Smooth muscle cell (in vitro differentiated cells): Measurements from ENCODE around the gene CD14. TPM values are rescaled to one million over a fixed set of nuclear protein-coding genes. Genes with fewer than 3 reads are reported as not detected.

ENCODE experiments used
- DNase-seq: peaks from one replicate; lab custom pipeline; 2025; ENCODE audit not compliant: unreplicated experiment; lab: John Stamatoyannopoulos, UW
- H2AFZ ChIP-seq: fragments of 200-600 bp; sonication (generic); 2 replicates; pipeline ENCODE4 v1.6.0; 2016; ENCODE audit warnings: antibody characterized with exemption, low read depth, mild to moderate bottlenecking
- H3F3A ChIP-seq: fragments of 200-600 bp; sonication (generic); 2 replicates; pipeline ENCODE4 v1.6.0; 2017; ENCODE audit warnings: antibody characterized with exemption, low read depth
- H3K27ac ChIP-seq: fragments of 200-600 bp; sonication (generic); 2 replicates; pipeline ENCODE4 v1.5.1; 2016; ENCODE audit warnings: low read depth, mild to moderate bottlenecking
- H3K27me3 ChIP-seq: fragments of 200-600 bp; sonication (generic); 2 replicates; pipeline ENCODE4 v1.6.1; 2016; ENCODE audit warnings: low read depth, mild to moderate bottlenecking
- H3K36me3 ChIP-seq: fragments of 200-600 bp; sonication (generic); 2 replicates; pipeline ENCODE4 v1.5.1; 2016; ENCODE audit warnings: low read depth
- H3K4me1 ChIP-seq: fragments of 200-600 bp; sonication (generic); 2 replicates; pipeline ENCODE4 v1.5.1; 2016; ENCODE audit warnings: low read depth
- H3K4me2 ChIP-seq: fragments of 200-600 bp; sonication (generic); 2 replicates; pipeline ENCODE4 v1.6.0; 2016; ENCODE audit warnings: mild to moderate bottlenecking
- H3K4me3 ChIP-seq: fragments of 200-600 bp; sonication (generic); 2 replicates; pipeline ENCODE4 v1.5.1; 2016; ENCODE audit warnings: mild to moderate bottlenecking
- H3K79me2 ChIP-seq: fragments of 200-600 bp; sonication (generic); 2 replicates; pipeline ENCODE4 v1.6.0; 2016; ENCODE audit warnings: low read depth, mild to moderate bottlenecking
- H3K9ac ChIP-seq: fragments of 200-600 bp; sonication (generic); 2 replicates; pipeline ENCODE4 v1.6.0; 2016; ENCODE audit warnings: low read depth
- H3K9me3 ChIP-seq: fragments of 200-600 bp; sonication (generic); replicated peaks from 2 replicates; pipeline ENCODE4 v1.5.1; 2016; ENCODE audit warnings: low read depth
- H4K20me1 ChIP-seq: fragments of 200-600 bp; sonication (generic); 2 replicates; pipeline ENCODE4 v1.6.0; 2016; ENCODE audit warnings: low read depth
- WGBS: methylation state at CpG from one replicate; pipeline ENCODE4 v1.1.7; 2016; ENCODE audit warnings: low lambda C conversion rate; 5-methylcytosine and 5-hydroxymethylcytosine counted together
- polyA plus RNA-seq: library from polyadenylated mRNA; unstranded; fragments of >200 nt; fragmentation: Nextera tagmentation; extraction: Ambion mirVana; gene quantifications from 2 replicates; pipeline ENCODE4 v1.2.1, GENCODE V29; 2016
- total RNA-seq: library from RNA; depleted of rRNA; stranded (reverse); fragments of >200 nt; gene quantifications from 2 replicates; pipeline ENCODE4 v1.2.3, GENCODE V29; 2014
- TF ChIP-seq, protein P1 (sequence below): fragments of 200-600 bp; sonication (generic); IDR thresholded peaks from 2 replicates; pipeline ENCODE4 v1.5.1; 2017; ENCODE audit warnings: borderline replicate concordance, mild to moderate bottlenecking, antibody characterized with exemption; ENCODE audit not compliant: insufficient read depth, poor library complexity, severe bottlenecking

The CD14 gene
- total RNA-seq (0.54 TPM in 1 of 2 replicates, not detected in the other), polyA plus RNA-seq (0.09 and 0.69 TPM in 2 replicates)

DNA sequence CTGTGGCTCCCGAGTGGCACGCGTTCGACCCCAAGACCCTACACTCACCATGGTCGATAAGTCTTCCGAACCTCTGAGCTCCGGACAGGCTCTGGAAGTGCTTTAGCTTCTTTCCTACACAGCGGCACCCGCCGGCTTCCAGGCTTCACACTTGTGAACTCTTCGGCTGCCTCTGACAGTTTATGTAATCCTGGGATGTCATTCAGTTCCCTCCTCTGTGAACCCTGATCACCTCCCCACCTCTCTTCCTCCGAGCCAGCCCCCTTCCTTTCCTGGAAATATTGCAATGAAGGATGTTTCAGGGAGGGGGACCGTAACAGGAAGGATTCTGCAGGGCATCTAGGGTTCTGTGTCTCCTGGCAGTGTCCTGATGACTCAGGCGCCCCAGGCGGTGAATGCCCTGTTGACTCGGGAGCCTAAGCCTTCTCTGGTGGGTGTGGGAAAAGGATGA, at the start of gene CD14:
CD14 (minus strand) TSS at position 155 of the 451 bp plus-strand sequence; CDS start at position 51, 104 bp downstream.
- no peak within 1 kb of the TSS for H2AFZ ChIP-seq
- no peaks in the 10 kb centered on the region for H3K27me3 ChIP-seq

GRCh38 chr5:140678993-140679392, 46.0 kb upstream of the CD14 start:
- no peaks in the 10 kb centered on the region for H3K9me3 ChIP-seq
- no peaks in the 10 kb centered on the region for H3K36me3 ChIP-seq
- no peak overlapping the region for H3K4me3 ChIP-seq
- WGBS: 97% methylated on average over 7 of the region's 7 CpGs
- H3F3A ChIP-seq: peaks cover 12% of the 10 kb centered on the region
- no peak overlapping the region for H3K9ac ChIP-seq
- H3K4me1 ChIP-seq: no peaks in the 10 kb centered on the region
- TF ChIP-seq, protein P1, sequence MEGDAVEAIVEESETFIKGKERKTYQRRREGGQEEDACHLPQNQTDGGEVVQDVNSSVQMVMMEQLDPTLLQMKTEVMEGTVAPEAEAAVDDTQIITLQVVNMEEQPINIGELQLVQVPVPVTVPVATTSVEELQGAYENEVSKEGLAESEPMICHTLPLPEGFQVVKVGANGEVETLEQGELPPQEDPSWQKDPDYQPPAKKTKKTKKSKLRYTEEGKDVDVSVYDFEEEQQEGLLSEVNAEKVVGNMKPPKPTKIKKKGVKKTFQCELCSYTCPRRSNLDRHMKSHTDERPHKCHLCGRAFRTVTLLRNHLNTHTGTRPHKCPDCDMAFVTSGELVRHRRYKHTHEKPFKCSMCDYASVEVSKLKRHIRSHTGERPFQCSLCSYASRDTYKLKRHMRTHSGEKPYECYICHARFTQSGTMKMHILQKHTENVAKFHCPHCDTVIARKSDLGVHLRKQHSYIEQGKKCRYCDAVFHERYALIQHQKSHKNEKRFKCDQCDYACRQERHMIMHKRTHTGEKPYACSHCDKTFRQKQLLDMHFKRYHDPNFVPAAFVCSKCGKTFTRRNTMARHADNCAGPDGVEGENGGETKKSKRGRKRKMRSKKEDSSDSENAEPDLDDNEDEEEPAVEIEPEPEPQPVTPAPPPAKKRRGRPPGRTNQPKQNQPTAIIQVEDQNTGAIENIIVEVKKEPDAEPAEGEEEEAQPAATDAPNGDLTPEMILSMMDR: no peak
- H4K20me1 ChIP-seq: no peaks in the 10 kb centered on the region
- H3K27me3 ChIP-seq: no peaks in the 10 kb centered on the region
- DNase-seq: no peak
- no peak overlapping the region for H2AFZ ChIP-seq
- no peak overlapping the region for H3K4me2 ChIP-seq
- H3K27ac ChIP-seq: no peak overlapping the region
- H3K79me2 ChIP-seq: no peaks in the 10 kb centered on the region

More for the DNA sequence above, at the start of gene CD14:
- H3F3A ChIP-seq: no peaks in the 10 kb centered on the region
- H4K20me1 ChIP-seq: no peaks in the 10 kb centered on the region
- peaks cover 7% of the 10 kb centered on the region for H3K9me3 ChIP-seq
- DNase-seq: no peak
- 86% methylated on average over 16 of the region's 16 CpGs for WGBS
- H3K79me2 ChIP-seq: no peaks in the 10 kb centered on the region
- no peaks in the 10 kb centered on the region for H3K36me3 ChIP-seq
- no peaks in the 10 kb centered on the region for H3K4me1 ChIP-seq
- TF ChIP-seq, protein P1: no peak
- H3K9ac ChIP-seq: no peak within 1 kb of the TSS
- H3K27ac ChIP-seq: no peak within 1 kb of the TSS
- H3K4me2 ChIP-seq: no peak within 1 kb of the TSS
- H3K4me3 ChIP-seq: no peak within 1 kb of the TSS

DNA sequence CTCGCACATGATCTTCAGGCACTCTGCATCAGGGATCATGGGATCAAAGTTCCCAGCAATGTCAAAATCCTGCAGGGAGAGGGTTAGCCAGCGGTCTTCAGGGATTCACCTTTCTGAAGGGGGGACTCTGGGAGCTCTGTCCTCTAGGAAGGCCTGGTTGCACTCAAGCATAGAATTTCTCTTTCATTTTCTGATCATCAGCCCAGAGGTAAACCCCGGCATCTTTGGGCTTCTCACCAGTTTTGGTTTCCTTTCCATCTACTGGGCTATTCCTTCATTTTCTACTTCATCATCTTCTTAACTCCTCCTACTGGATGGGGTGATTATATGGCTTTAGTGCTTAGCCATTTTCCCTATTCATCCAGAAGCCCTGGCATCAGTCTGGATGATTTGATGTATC, 45.0 kb upstream of the CD14 start:
- no peak overlapping the region for H2AFZ ChIP-seq
- no peaks in the 10 kb centered on the region for H3K4me1 ChIP-seq
- H4K20me1 ChIP-seq: no peaks in the 10 kb centered on the region
- no peaks in the 10 kb centered on the region for H3K27me3 ChIP-seq
- no peak overlapping the region for H3K4me3 ChIP-seq
- H3K9ac ChIP-seq: no peak overlapping the region
- no peaks in the 10 kb centered on the region for H3K9me3 ChIP-seq
- 83% methylated on average over 3 of the region's 3 CpGs for WGBS
- H3K4me2 ChIP-seq: no peak overlapping the region
- no peaks in the 10 kb centered on the region for H3K36me3 ChIP-seq
- H3F3A ChIP-seq: peaks cover 12% of the 10 kb centered on the region
- H3K79me2 ChIP-seq: no peaks in the 10 kb centered on the region
- DNase-seq: no peak
- H3K27ac ChIP-seq: no peak overlapping the region
- TF ChIP-seq, protein P1: no peak

DNA sequence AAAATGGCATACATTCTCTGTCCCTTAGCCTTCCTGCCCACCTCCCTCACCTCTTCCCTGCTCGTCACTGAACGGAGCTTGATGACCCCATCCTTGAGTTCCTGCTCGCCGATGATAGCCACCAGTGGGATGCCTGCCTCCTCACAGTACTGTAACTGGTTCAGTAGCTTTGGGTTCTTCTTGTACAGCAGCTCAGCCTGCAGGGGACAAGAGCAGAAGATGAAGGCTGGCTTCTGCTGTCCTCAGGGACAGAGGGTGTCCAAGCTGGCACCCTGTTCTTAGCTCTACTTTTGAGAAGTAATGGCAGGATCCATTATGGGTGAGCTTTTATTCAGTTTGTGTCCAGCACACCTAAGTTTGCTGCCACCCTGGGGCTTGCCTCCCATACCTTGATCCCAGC, 41.7 kb upstream of the CD14 start:
- Histone ChIP-seq H2AFZ (no peak overlapping the region), H4K20me1 (no peaks in the 10 kb centered on the region), H3K4me3 (no peak overlapping the region), H3K27ac (no peak overlapping the region), H3K9me3 (no peaks in the 10 kb centered on the region), H3F3A (peaks cover 12% of the 10 kb centered on the region), H3K9ac (no peak overlapping the region), H3K27me3 (no peaks in the 10 kb centered on the region), H3K36me3 (no peaks in the 10 kb centered on the region), H3K4me2 (no peak overlapping the region), H3K4me1 (no peaks in the 10 kb centered on the region), H3K79me2 (no peaks in the 10 kb centered on the region)
- TF ChIP-seq, protein P1: no peak
- 96% methylated on average over 4 of the region's 4 CpGs for WGBS
- DNase-seq: no peak
